Subcutaneous abdominal adipose tissue (tissue), 5 donors: Measurements from ENCODE around the gene SORCS2.

ENCODE experiments used
- H3K27ac ChIP-seq: one replicate; pipeline ENCODE4 v1.7.0; 2013; ENCODE audit warnings: low read depth, mild to moderate bottlenecking, inconsistent platforms, low read length, moderate library complexity
- H3K27me3 ChIP-seq, 5 donors: one replicate each; pipeline ENCODE4 v1.7.0; 2013; ENCODE audit warnings: low read length in 5 of 5, inconsistent platforms in 1 of 5; ENCODE audit not compliant: control insufficient read depth in 5 of 5, insufficient read depth in 4 of 5
- H3K36me3 ChIP-seq, 5 donors: one replicate each; pipeline ENCODE4 v1.7.0; 2013; ENCODE audit warnings: low read length in 5 of 5; ENCODE audit not compliant: control insufficient read depth in 5 of 5, insufficient read depth in 5 of 5
- H3K4me1 ChIP-seq, 5 donors: one replicate each; pipeline ENCODE4 v1.7.0; 2013; ENCODE audit warnings: low read length in 5 of 5, mild to moderate bottlenecking in 3 of 5, moderate library complexity in 1 of 5; ENCODE audit not compliant: control insufficient read depth in 5 of 5, insufficient read depth in 5 of 5
- H3K4me3 ChIP-seq, 5 donors: one replicate each; pipeline ENCODE4 v1.7.0; 2013; ENCODE audit warnings: low read length in 5 of 5, low read depth in 1 of 5
- H3K9ac ChIP-seq, 5 donors: one replicate each; pipeline ENCODE4 v1.7.0; 2013; ENCODE audit warnings: low read length in 5 of 5, mild to moderate bottlenecking in 4 of 5, moderate library complexity in 3 of 5
- H3K9me3 ChIP-seq, 5 donors: one replicate each; pipeline ENCODE4 v1.7.0; 2013; ENCODE audit warnings: low read length in 5 of 5; ENCODE audit not compliant: control insufficient read depth in 5 of 5
- donor health status: healthy.
- donor health status: healthy.
- donor health status: healthy.
- donor health status: healthy.
- donor health status: healthy.

SORCS2 gene

DNA sequence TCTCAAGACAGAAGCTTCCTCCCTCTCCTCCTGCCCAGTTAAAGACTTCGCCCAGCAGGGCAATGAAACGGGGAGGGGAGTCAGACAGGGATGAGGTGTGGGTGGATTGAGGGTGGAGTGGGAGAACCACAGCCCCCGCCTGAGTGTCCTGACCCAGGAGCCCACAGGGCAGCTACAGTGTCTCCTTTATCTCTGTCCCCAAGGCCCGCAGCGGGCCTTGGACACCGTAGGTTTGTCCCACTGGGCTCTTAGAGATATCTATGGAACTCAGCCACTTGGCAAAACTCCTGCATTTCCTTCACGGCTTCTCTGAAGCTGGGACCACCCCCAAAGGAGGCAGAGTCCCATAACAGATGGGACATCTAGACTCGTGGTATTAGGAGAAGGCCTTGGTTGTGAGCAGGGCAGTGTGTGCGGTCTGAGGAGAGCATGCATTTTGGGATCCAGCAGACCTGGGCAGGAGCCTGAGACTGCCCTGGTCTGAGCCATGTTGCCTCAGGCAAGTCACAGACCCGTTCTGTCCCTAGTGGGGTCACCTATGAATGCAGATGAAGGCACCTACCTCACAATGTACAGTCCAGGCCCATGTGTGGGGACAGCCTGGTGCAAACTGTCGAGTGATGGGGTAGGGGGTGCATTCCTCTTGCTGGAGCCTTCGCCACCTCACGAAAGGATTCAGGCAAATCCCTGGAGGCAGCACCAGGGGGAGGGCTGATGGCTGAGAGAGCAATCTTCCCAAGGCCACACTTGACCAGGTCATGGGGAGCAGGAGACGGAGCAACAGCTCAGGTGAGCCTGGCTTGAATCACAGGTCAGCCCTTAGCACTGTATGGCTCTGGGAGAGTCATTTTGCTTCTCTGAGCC is 468.1 kb downstream of the SORCS2 start:
- H3K36me3 ChIP-seq: no peaks in the 10 kb centered on the region
- no peaks in the 10 kb centered on the region for H3K9me3 ChIP-seq
- no peak overlapping the region for H3K27ac ChIP-seq
- H3K9ac ChIP-seq: no peak overlapping the region
- no peak overlapping the region for H3K4me3 ChIP-seq
- H3K4me1 ChIP-seq: no peaks in the 10 kb centered on the region
- H3K27me3 ChIP-seq: peaks cover 0 to 13% (median 2%) of the 10 kb centered on the region in 5 donors

DNA sequence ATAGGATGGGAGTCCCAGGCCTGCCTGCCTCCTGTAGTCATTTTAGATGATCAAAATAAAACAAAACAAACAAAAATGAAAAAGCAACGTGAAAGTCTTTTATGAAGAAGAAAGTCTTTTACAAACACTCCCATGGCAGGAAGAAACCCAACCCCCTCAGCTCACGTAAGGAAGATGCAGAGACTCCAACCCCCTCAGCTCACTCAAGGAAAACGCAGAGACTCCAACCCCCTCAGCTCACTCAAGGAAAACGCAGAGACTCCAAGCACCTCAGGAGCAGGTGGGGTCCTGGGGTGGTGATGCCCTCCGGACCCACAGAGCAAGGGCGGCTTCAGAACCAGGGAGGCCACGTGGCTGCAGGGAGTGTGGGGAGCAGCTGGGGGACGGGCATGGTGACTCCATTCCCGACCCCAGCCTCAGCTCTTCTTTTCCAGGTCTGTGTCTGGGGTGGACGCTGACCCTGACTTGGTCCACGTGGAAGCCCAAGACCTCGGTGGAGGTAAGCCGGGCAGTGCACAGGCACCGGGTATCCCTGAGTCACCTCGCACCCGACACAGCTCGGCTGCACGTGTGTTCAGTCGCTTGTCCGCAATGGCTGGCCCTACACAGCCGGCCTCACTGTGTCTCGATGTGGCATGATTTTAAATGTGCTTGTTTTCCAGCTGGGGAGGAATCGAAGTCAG is 468.9 kb downstream of the SORCS2 start:
- no peaks in the 10 kb centered on the region for H3K9me3 ChIP-seq
- H3K27me3 ChIP-seq: peaks cover 0 to 9% (median 0%) of the 10 kb centered on the region in 5 donors
- no peak overlapping the region for H3K4me3 ChIP-seq
- no peaks in the 10 kb centered on the region for H3K4me1 ChIP-seq
- no peaks in the 10 kb centered on the region for H3K36me3 ChIP-seq
- H3K9ac ChIP-seq: no peak overlapping the region
- H3K27ac ChIP-seq: no peak overlapping the region

DNA sequence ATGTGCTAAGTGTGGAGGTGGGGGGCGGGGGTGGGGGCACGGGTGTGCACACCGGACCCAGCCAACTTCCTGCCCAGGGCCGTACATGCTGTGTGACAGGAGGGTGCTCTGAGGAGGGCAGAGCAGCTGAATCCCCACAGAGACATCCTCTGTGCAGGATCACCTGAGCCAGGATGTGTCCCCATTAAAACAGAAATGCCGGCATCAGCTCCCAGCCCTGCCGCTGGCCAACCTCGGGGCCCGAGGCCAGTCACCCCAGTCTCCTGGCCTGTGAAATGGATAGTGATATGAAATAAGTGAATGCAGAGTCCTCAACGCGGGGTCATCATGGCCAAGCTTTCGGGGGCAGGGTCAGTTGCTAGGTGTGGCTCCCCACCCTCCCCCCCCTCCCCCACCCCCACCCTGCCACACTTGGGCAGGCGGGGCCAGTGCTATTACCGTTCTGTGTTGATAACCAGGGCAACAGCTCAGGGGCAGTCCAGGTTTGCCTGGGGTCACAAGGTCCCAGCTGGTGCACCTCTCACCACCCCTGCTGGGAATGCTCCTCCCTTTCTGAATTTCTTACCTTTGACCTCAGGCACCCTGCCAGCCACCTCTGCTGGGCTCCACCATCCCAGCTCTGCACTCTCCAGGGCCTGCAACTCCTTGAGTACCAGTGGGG is 469.6 kb downstream of the SORCS2 start:
- H3K4me1 ChIP-seq: no peaks in the 10 kb centered on the region
- H3K9ac ChIP-seq: no peak overlapping the region
- no peaks in the 10 kb centered on the region for H3K36me3 ChIP-seq
- H3K9me3 ChIP-seq: no peaks in the 10 kb centered on the region
- peaks cover 0 to 9% (median 0%) of the 10 kb centered on the region in 5 donors for H3K27me3 ChIP-seq
- H3K4me3 ChIP-seq: no peak overlapping the region
- H3K27ac ChIP-seq: no peak overlapping the region

DNA sequence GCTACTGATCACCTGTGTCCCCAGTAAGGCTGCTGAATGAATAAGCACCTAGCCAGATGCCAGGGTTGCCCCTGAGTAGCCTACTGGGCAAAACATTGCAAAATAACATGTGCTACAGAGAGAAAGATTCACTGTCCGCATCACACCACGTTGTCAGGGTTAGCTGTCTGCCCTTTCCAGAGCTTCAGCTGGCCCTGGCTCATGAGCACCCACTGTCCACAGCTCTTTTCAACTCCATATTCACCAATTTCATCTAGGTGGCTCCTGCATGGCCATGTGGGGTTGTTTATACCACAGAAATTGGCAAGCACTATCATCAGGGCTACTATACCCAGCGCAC is 470.1 kb downstream of the SORCS2 start:
- no peaks in the 10 kb centered on the region for H3K36me3 ChIP-seq
- H3K9ac ChIP-seq: no peak overlapping the region
- no peaks in the 10 kb centered on the region for H3K4me1 ChIP-seq

DNA sequence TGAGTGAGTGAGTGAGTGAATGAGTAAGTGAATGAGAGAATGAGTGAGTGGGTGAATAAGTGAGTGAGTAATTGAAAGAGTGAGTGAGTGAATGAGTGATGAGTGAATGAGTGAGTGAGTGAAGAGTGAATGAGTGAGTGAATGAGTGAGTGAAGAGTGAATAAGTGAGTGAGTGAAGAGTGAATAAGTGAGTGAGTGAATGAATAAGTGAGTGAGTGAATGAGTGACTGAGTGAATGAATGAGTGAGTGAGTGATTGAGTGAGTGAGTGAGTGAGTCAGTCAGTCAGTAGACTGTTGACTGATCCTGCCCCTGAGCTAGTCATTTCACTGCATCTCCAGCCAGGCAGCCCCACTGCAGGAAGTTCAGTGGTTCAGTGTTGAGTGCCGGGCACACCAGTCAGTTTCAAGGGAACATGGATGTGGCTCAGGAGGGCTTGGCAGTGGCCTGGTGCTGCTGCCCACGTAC is 470.8 kb downstream of the SORCS2 start:
- no peak overlapping the region for H3K27ac ChIP-seq
- peaks cover 0 to 9% (median 0%) of the 10 kb centered on the region in 5 donors for H3K27me3 ChIP-seq
- no peak overlapping the region for H3K4me3 ChIP-seq
- no peak overlapping the region for H3K9ac ChIP-seq
- H3K36me3 ChIP-seq: no peaks in the 10 kb centered on the region
- H3K9me3 ChIP-seq: no peaks in the 10 kb centered on the region
- H3K4me1 ChIP-seq: no peaks in the 10 kb centered on the region

More for the DNA sequence above, 470.1 kb downstream of the SORCS2 start:
- Histone ChIP-seq H3K27ac (no peak overlapping the region), H3K27me3 (peaks cover 0 to 9% (median 0%) of the 10 kb centered on the region in 5 donors), H3K4me3 (no peak overlapping the region), H3K9me3 (no peaks in the 10 kb centered on the region)

DNA sequence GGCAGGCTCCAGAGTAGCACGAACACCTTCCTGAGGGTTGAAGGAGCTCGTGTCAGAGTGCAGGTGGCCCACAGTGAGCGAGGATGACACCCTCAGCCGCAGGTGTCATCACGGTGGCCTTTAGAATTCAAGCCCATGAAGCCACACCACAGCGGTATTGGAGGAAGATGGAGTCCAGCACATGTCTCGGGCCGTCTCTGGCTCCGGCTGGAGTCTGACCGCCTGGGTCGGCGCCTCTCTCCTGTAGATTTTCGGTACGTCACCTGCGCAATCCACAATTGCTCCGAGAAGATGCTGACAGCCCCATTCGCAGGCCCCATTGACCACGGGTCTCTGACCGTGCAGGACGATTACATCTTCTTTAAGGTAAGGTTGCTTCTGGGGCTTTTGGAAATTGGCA is 471.8 kb downstream of the SORCS2 start:
- no peaks in the 10 kb centered on the region for H3K4me1 ChIP-seq
- no peaks in the 10 kb centered on the region for H3K36me3 ChIP-seq
- no peak overlapping the region for H3K27ac ChIP-seq
- H3K27me3 ChIP-seq: peaks cover 0 to 9% (median 0%) of the 10 kb centered on the region in 5 donors
- no peak overlapping the region for H3K9ac ChIP-seq
- no peaks in the 10 kb centered on the region for H3K9me3 ChIP-seq
- H3K4me3 ChIP-seq: no peak overlapping the region

DNA sequence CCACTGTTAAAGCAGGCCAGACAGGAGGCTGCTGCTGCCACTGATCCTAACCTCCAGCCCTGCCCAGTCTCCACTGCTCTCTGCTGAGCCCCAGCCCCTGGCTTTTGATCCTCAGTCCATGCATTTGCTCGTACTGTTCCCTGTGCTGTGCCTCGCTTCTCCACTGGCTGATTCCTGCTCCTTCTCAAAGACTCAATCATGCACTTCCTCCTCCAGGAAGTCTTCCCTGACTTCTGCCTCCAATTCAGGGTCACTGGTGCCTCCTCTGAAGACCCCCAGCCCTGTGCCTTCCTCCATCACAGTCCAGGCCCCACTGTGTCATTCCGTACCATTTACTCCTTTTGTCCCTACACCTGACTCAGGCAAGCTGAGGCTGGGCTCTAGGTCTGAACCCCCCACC is 473.0 kb downstream of the SORCS2 start:
- Histone ChIP-seq H3K9me3 (no peaks in the 10 kb centered on the region), H3K9ac (no peak overlapping the region), H3K4me1 (no peaks in the 10 kb centered on the region), H3K27ac (no peak overlapping the region), H3K4me3 (no peak overlapping the region), H3K27me3 (peaks cover 0 to 3% (median 0%) of the 10 kb centered on the region in 5 donors), H3K36me3 (no peaks in the 10 kb centered on the region)

DNA sequence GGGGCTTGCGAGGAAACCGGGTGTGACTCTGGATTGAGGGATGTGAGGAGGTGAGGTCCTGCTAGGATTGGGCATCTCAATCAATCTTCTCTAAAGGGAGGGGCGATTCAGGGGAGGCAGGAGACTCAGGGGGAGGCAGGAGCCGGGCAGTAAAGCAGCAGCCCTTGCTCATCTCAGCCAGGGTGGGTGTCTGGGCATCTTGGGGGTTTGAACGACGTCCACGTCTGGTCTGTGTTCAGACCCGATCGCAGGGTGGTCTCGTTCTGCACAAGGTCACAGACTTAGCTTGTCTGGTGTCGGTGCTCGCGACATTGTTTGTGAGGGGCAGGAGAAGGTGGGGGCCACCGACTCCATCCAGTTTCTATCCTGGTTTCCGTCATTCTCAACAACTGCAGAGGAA is 473.7 kb downstream of the SORCS2 start:
- Histone ChIP-seq H3K27me3 (peaks cover 0 to 3% (median 0%) of the 10 kb centered on the region in 5 donors), H3K9ac (no peak overlapping the region), H3K27ac (no peak overlapping the region), H3K36me3 (no peaks in the 10 kb centered on the region), H3K4me3 (no peak overlapping the region), H3K9me3 (peaks cover 0 to 2% (median 0%) of the 10 kb centered on the region in 5 donors), H3K4me1 (no peaks in the 10 kb centered on the region)

DNA sequence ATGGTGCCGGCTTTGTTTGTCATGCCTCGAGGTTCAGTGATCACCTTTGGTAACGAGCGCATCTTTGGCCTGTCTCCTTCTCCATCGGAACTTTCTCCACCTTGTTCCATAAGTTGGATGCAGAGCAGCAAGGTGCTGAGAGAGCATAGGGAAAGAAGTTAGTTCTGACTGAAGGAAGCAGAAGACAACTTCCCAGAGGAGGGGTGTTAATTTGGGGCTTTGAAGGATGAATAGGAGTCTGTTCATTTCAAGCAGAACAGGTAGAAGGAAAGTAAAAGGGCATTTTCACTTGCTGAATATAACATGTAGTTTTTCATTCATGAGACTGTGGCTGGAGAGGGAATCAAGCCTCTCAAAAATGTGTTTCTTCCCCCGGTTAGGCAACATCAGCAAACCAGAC is 474.4 kb downstream of the SORCS2 start:
- H3K9ac ChIP-seq: no peak overlapping the region
- peaks cover 0 to 3% (median 0%) of the 10 kb centered on the region in 5 donors for H3K27me3 ChIP-seq
- no peak overlapping the region for H3K4me3 ChIP-seq
- H3K9me3 ChIP-seq: peaks cover 0 to 4% (median 0%) of the 10 kb centered on the region in 5 donors
- H3K4me1 ChIP-seq: no peaks in the 10 kb centered on the region
- H3K36me3 ChIP-seq: no peaks in the 10 kb centered on the region
- H3K27ac ChIP-seq: no peak overlapping the region

DNA sequence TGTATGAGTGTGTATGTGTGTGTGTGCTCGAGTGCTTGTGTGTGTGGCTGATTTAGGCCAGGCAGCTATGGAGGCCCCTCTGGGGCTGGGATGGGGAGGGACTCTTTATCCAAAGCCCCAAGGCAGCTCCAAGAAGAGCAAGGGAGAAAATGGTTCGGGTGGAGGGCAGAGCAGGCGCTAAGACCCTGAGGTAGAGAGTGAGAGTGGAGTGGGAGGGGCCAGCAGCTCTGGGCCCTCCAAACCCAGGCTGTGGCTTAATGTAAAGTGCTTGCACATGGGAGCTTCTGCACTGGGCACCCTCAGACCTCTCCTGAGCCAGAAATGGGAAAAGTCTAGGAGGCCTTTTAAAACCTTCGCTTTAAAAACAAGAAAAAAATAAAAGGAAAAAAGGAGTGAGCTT is 475.9 kb downstream of the SORCS2 start:
- no peak overlapping the region for H3K9ac ChIP-seq
- peaks cover 0 to 3% (median 0%) of the 10 kb centered on the region in 5 donors for H3K27me3 ChIP-seq
- no peak overlapping the region for H3K4me3 ChIP-seq
- H3K27ac ChIP-seq: no peak overlapping the region
- H3K4me1 ChIP-seq: no peaks in the 10 kb centered on the region
- H3K36me3 ChIP-seq: no peaks in the 10 kb centered on the region
- H3K9me3 ChIP-seq: peaks cover 0 to 4% (median 0%) of the 10 kb centered on the region in 5 donors
